ENCODE results near the gene BCL2L14.

GRCh38 chr12:12128670-12129069 lies 57.9 kb downstream of the BCL2L14 start:
- TF ChIP-seq POLR2A (IDR thresholded peaks at IDR 0.05): no peak
- no peak for TF ChIP-seq CTCF (IDR thresholded peaks at IDR 0.05)

Data from body of pancreas (tissue), 4 donors.